HG03135 (cell line): ENCODE data around the gene MAP7D1.
A peak's percentile ranks its signal among the peaks of the same experiment; 100 is the strongest.

Experiments used
- ATAC-seq: cut with Tn5 transposase; IDR thresholded peaks from one replicate; pipeline ENCODE4 v1.9.1; 2021; ENCODE audit warnings: mild to moderate bottlenecking, moderate library complexity; ENCODE audit not compliant: unreplicated experiment

Gene MAP7D1

DNA sequence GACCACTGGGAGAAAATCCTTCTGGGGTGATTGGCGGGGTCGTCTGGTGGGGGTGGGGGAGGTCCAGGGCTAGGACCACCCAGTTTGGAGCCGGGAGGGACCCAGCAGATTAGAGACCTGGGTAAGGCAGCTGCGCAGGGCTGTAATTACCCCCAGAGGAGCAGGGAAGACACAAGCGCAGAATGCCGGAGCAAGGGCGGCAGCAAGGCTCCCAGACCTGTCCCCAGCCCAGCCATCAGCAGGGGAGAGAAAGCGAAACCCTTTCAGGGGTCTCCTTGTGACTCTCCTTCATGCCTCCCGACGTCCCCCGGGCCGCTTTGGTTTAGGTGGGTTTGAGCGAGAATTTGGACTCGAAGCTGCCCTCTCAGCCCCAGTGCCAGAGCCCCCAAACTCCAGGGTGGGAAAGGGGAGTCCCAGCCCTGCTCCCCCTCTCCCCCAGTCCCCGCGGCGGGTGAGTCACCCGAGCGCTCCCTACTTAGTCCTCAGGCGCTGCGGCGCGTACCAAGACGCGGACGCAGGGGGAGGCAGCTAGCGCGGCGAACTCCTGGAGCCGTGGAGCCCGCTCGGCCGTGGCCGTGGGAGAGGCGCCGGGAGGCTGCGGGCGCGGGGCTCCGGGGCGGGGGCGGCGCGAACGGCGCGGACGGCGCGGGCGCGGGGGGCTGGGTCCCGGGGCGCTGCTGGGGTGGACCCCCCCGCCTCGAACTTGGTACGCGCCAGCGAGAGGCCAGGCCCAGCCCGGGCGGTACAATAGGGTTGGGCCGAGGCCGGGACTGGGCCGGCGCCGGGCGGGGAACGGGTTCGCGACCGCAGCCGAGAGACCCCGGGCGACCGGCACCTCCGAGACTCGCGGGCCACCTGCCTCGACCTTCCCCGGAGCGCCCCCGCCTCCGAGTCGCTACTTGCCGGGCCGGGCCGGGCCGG is at the start of gene MAP7D1:
Gene MAP7D1 (plus strand): TSS at position 753 of the 921 bp plus-strand sequence. CDS start 258 bp downstream, outside the sequence.
- ATAC-seq: peak; percentile 49

DNA sequence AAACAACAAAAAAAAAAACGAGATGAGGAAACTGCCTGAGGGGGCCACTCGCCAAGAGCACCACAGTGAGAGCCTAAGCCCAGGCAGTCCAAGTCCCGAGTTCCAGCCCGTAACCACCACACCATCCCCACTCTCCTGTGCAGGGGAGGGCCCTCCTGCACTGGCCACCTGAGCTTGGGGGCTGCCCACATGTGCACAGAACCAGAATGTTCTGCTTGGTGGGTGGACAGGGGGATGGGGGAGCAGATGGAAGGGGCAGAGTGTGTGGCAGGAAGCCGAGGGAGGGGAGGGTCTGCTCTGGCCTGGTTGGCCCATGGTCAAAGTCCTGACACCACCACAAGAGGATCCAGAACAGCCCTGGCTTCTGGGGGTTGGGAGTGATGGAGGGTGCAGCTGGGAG is 49.7 kb upstream of the MAP7D1 start:
- no peak for ATAC-seq

DNA sequence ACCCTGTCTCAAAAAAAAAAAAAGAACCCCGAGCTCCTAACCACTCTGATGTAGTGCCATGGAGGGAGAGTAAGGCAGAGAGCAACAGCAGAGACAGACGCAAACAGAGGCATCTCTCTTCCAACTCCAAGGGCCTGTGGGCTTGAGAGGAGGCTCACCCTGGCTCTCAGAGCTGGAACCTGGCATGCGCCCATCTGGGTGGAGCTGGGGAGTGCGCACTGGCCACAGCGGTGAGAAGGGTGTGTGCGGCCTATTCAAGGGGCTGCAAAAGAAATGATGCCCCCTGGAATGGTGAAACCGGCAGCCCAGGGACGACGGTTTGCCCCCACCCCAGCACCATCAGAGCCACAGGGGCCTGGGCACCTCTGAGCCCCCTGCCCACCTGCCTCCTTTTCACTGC is 48.6 kb upstream of the MAP7D1 start:
- no peak for ATAC-seq

DNA sequence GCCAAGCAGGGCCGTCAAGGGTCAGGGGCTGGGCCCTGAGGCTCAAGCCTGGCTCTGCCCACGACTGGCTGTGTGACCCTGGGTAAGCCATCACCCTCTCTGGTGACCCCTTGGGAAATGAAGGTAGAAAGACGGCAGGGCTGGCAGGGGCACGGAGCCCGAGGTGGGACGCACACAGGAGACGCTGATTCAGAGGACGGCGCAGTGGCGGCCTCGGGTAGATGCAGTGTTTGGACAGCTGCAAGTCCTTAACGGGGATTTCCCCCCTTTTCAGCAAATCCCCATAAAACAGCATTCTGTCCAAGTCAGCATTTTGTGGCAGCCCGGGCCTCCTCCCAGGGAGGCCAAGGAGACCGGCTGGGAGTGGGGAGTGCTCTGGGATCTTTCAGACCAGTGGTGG is 47.6 kb upstream of the MAP7D1 start:
- ATAC-seq: no peak

DNA sequence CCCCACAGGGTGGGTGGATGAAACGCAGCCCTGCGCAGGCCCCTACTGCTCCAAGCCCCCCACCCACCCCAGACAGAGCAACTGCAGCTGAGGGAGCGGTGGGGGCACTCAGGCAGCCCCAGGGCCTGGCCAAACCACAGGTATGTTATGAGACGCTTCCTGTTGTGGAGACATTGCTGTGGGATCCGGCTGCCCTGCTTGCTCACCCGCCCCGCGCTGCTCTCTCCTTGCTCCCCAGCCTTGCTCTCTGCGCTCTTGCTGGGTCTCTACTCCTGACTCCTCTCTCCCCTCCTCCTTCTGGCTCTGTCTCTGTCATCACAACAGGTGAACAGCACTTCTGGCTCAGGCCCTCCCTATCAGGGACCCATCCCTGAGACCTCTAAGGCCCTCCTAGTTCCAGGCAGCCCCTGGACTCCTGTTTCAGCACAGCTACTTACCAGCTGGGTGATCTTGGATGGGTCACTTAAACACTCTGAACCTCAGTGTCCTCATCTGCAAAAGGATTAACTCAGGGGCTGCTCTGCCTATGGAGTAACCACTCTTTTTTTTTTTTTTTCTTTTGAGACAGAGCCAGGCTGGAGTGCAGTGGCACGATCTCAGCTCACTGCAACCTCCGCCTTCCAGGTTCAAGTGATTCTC is 46.8 kb upstream of the MAP7D1 start:
- no peak for ATAC-seq

DNA sequence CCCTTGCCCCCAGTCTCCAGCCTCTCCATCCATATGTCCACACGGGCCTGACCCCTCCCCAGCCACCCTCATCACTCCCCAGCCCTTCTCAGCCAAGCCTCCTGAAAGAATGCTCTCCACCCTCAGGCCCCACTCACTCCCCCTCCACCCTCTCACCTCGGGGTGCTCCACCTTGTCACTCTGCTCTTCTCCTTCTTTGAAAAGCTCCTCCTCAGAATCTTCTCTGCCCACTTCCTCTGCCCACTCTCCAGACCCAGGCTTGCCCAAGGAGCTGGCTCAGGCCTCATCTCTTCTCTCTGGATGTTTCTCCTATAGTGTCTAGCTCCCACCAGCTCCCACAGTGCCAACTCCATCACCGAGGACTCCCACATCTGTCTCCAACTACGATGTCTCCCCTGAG is 44.8 kb upstream of the MAP7D1 start:
- no peak for ATAC-seq

DNA sequence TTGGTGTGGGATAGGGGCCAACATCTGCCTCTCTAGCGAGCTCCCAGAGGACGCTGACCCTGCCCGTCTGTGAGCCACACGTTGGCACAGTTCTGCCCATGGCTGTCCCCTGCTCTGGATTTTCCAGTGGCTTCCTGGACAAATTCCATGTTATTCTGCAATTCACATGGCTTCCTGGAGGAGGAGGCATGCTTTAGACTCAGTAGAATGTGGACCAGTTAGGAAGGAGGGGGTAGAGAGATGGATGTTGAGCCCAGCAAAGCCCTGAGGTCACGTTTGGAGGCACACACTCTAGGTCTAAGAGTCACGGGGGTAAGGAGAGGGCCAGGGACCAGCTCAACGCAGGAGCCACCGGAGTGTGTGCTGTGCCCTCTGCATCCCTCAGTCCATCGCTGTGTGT is 43.1 kb upstream of the MAP7D1 start:
- ATAC-seq: no peak

DNA sequence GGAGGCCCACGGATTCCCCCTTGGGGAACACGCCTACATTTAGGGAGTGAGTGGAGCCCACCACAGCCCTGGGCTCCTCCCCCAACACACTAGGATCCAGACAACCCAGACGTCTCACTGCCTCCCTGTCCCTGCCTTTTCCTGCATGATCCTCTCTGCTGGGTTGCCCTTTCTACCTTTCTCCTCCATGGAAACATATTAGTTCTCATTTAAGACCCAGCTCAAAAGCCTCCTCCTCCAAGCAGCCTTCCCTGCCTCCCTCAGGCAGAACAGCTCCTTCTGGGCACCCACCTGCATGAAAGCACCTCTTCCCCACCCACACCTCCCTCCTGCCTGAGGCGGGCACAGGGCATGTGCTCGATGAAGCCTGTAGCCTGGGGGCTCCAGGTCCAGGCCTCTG is 41.6 kb upstream of the MAP7D1 start:
- ATAC-seq: no peak

DNA sequence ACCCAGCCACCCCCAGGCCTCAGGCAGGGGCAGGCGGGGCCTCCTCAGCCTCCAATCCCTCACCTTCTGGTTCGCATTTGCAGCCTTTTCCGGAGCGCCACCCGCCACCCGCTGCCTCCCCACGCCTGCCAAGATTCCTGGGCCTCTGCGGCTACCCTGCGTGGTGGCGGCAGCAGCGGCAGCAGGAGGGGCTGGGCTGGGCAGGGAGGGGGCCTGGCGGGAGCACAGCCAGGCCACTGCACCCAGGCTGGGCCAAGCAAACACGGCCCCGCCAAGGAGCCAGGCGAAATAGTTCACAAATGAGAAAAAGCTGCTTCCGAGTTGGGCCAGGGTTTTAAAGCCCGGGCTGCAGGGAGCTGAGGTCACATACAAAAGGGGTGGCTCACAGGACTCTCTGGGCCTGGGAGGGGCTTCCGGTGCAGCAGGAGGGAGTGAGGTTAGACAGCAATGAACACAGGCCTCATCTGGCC is 40.7 kb upstream of the MAP7D1 start:
- ATAC-seq: no peak

DNA sequence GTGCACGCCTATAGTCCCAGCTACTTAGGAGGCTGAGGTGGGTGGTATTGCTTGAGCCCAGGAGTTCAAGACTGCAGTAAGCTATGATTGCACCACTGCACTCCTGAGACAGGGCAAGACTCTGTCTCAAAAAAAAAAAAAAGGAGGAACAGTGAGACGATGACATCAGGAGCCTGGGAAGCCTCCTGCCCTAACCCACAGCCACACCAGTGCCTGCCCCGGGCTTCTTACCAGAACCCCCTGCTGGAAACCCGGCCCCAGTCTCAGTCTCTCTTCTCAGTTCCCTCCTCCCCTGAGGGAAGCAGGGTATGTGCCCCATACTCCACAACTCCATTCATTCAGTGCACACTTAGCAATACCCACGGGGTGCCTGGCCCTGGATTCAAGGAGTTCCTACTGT is 40.0 kb upstream of the MAP7D1 start:
- ATAC-seq: no peak

DNA sequence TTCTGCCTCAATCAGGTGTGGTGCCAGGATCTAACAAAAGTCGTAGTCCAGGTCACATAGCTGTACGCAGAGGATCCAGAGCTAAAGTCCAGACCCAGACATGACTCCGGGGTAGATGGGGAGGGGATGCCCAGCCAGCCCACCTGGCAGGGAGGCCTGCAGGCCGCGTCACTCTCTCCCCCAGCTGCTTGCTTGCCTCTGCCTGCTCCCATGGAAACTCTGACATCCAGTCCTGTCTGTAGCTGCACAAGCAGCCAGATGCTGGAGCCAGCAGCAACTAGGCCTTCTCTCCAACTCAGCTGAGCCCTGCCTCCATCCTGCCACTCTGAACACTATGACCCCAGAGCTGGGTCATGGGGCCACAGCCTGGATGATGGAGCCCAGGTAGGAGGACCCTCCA is 39.1 kb upstream of the MAP7D1 start:
- ATAC-seq: no peak

DNA sequence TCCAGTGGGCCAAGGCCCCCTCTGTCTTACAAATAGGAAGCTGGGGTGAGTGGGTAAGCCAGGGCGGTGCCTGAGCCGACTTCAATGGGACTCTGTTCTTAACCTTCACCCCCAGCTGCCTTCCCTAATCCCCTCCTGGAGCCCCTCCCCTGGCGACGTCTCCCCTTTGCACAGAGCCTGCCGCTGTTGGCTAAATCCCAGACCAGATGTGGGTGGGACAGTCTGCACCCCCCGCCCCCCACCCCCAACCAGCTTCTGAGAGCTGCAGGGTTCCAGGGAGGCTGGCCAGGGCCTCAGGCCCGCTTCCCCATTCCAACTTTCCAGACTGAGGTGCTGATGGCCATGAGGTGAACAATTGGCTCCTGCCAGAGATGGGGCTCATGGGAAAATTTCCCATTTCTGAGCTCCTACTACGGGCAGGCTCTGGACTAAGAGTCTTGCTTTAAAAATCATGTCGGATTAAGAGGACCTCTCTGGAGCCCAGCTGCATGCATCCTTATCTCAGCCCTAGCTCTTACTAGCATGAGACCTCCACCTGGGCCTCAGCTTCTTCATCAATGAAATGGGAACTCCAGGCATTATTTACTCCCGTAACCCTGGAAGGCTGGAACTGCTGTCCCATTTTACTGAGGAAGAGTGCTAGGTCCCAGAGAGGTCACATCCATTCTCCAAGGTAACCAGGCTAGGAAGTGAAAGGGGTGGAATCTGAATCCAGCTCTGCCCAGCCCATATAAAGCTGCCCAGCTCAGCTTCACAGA is 37.3 kb upstream of the MAP7D1 start:
- no peak for ATAC-seq

DNA sequence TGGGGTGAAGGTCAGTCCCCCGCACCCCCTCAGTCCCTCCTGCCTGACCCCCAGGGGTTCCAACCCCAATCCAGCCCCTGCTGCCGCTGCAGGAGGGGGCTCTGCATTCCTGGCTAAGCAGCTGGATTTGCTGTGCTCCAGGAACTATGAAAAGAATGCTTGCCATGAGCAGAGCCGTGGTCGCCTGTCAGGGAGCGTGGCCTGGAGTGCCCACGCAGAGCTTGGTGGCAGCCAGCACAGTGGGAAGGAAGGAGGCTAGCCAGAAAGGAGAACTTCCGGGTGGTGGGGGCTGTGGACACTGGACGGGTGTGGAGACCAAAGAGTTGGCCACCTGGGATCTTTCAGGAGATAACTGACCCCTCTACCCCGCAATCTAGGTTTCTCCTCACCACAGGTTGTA is 36.5 kb upstream of the MAP7D1 start:
- no peak for ATAC-seq

DNA sequence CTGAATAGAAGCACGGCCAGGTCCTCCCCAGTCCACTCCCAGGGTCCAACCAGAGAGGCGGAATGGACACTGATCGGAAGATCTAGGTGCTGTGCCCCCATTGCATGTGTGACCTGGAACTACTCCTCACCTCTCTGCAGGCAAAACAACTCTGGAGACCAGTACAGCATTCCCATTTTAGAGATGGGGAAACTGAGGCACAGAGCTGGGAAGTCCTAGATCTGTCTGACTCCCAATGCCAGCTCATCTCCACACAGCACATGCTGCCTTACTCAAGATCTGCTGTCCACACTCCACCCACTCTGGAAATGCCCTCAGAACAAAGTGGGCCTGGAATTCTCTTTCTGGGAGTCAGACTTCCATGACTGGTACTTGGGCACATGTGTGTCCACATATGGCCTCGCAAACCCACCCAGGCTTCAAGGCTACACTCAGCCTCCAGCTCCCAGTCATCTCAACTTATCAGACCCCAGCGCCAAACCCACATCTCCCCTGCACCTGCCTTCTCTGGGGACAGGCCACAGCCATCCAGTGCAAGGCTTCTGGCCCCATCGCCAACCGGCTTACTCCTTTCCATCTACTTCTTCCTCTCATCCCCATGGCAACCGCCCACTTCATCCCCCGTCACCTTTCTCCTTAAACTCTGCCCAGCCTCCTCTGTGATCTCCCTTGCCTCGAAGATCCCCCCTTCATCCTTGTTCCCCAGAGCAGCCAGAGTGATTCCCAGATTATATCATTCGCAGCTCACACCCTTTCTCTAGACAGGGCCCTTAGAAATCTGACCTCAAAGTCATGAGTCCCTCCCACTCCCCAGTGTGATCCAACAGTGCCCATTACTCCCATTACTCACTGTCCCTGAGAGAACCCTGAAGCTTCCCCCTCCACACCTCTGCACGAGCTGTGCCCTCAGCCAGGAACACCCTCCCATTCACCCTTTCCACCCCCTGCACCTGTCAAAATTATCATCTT is 33.6 kb upstream of the MAP7D1 start:
- no peak for ATAC-seq

DNA sequence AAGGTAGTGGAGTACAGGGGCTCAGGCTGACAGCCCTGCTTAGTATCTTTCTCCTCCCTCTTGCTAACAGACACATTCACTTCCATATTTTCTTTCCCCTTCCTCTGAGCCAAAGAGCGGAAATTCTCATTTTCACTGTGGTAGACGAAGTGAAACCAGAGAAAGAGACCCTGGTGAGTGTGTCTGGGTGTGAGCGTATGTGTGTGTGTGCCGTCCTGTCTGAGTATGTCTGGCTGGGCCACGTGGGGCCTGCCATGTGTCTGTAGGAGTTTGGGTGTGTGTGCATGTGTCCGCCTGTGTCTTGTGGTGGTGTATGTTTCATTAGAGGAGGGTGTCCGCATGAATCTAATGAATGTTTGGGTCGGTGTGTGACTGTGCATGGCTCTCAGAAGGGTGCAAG is 32.6 kb upstream of the MAP7D1 start:
- no peak for ATAC-seq

DNA sequence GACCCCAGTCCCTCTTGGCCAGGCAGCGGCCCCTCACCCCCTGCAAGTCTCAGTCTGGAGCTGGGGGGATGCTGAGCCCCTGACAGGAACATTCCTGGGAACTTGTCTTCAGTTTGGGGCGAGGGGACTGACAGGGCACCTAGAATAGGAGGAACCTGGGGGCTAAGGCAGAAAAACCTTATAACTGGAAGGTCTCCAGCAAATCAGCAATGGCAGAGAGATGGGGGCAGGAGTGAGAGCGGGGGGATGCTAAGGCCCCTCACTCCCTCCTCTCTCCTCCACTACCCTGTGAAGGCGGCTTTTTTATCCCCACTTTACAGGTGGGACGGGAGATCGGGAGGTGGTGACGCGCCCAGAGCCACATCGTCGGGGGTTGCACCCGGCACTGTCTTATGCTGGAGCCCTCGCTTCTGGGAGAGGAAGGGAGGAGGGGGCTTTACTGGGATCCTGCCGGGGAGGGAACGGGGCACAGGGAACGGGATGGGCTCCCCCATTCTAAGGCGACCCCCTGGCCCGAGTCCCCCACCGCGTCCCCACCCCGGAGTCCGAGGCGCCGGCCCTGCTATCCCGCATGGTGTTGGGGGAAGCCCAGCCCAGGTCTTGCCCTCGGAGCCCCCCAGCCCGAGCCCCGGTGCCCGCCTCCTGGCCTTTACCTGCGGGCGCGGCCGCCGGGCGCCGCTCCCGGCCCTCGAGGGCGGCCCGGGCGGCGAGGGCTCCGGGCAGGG is 31.4 kb upstream of the MAP7D1 start:
- ATAC-seq: no peak

DNA sequence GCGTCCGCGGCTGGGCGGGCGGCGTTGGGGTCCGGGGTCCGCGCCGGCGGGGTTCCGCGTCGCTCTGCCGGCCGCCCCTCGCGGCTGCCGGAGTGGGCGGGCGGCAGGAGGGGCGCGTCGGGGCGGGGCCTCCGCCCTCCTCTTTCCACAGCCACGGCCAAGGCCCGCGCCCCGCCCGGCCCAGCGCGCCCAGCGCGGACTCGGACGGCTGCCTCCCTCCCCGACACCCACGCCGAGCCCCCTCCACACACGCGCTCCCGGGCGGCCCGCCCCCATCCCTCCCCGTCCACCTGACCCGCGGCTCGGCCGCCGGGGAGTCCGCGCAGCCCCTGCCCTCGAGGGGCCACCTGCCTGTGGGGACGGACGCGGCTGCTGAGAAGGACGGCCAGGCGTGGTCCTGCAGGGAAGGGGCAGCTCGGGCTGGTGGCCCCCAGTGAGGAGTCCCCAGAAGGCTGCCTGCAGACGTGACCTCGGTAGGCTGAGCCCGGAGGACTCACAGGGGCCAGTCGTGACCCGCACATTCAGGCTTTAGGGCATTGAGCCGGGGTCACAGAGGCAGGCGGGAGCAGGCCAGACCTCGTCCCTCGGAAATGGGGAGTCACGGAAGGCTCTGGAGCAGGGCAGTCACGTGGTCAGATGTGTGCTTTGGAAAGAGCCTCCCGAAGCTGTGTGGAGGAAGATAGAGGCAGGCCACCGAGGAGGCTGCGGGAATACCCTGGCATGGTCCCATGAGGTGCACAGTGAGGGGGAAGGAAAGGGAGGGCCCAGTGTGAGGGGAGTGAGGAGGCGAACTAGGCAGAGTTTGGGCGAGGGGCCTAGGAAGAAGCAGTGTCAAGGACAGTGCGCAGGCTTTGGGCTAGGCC is 30.6 kb upstream of the MAP7D1 start, which contains the start of gene COL8A2:
Gene COL8A2 (minus strand): TSS at position 94 of the 863 bp plus-strand sequence. CDS start 24,980 bp downstream, outside the sequence.
- ATAC-seq: no peak

DNA sequence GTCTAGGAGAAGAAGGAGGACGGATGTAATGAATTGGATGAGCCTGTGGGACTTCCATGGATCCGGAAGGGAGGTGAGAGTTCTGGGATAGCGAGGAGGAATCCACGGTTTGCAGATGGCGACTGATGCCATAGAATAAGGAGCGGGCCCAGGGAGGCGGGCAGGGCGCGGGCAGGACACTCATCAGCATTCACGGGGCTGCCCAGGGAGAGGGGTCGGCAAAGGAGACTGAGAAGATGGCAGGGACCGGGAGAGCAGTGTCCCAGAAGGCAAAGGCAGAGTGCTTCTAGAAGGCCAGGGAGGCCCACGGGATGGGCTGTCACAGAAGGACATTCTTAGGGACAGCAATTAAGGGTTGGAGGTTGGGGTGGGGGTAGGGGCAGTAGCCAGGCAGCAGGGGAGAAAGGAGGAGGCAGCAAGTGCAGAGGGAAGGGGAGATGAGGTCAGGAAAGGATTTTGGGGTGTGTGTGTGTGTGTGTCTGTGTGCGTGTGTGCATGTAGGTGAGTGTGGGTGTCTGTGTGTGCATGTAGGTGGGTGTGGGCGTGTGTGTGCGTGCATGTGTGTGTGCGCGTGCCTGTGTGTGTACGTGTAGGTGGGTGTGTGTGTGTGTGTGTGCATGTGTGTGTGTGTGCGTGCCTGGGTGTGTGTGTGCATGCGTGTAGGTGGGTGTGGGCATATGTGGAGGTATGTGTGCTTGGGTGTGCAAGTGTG is 29.8 kb upstream of the MAP7D1 start:
- ATAC-seq: no peak
